A549 treated with AZD9567 at 1 μM for 4 hours (cell line): Measurements from ENCODE around the gene ASCC2. TPM values are rescaled to one million over a fixed set of nuclear protein-coding genes. Genes with fewer than 3 reads are reported as not detected.

ENCODE experiments used
- total RNA-seq: library from RNA; stranded (reverse); fragments of 200-300 nt; extraction: Qiagen RNA extraction; gene quantifications from 5 replicates; pipeline ENCODE4 v1.2.3, GENCODE V29; 2022; ENCODE audit not compliant: insufficient read depth

Gene ASCC2, protein sequence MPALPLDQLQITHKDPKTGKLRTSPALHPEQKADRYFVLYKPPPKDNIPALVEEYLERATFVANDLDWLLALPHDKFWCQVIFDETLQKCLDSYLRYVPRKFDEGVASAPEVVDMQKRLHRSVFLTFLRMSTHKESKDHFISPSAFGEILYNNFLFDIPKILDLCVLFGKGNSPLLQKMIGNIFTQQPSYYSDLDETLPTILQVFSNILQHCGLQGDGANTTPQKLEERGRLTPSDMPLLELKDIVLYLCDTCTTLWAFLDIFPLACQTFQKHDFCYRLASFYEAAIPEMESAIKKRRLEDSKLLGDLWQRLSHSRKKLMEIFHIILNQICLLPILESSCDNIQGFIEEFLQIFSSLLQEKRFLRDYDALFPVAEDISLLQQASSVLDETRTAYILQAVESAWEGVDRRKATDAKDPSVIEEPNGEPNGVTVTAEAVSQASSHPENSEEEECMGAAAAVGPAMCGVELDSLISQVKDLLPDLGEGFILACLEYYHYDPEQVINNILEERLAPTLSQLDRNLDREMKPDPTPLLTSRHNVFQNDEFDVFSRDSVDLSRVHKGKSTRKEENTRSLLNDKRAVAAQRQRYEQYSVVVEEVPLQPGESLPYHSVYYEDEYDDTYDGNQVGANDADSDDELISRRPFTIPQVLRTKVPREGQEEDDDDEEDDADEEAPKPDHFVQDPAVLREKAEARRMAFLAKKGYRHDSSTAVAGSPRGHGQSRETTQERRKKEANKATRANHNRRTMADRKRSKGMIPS
- total RNA-seq, result 26.3 to 33.7 TPM (median 29.0 TPM) in 5 replicates

DNA sequence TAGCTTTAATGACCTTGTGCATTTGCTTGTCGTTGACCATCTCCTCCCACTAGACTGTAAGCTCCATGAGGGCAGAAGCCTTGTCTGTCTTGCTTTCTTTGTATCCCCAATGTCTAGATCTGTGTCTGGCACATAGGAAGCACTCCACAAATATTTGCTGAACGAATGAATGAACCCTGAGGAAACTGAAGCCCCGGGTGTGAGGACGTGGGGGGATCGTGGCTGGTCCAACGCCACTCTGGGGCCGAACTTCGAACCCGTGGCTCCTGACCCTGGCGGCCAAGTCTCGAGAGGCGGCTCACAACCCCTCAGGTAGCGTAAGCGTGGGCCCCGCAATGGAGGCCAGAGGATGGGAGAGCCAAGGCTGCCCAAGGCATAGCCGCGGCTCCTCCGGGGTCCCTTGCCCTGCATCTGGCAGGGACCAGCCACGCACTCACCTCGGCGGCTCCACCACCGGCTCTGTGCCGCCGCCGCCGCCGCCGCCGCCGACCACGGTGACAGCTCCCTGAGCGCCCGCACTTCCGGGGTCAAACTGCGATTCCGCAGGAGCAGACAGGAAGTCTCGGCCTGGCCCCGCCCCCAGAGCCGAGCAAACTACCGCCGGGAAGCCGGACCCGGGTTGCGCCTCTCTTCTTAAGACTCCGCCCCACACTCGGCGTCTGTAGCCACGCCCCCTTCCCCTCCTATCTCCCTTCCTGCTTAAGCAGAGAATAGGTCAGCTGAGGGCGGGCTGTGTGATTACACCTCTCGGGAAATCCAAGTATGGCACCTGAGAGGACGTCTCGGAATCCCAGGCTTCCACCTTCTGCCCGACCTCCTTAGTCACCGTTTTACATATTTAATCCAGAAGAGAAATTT, at the start of gene ASCC2:
TSS of gene ASCC2 (minus strand) at position 534 of the 858 bp plus-strand sequence. CDS start 5,949 bp downstream, outside the sequence.

DNA sequence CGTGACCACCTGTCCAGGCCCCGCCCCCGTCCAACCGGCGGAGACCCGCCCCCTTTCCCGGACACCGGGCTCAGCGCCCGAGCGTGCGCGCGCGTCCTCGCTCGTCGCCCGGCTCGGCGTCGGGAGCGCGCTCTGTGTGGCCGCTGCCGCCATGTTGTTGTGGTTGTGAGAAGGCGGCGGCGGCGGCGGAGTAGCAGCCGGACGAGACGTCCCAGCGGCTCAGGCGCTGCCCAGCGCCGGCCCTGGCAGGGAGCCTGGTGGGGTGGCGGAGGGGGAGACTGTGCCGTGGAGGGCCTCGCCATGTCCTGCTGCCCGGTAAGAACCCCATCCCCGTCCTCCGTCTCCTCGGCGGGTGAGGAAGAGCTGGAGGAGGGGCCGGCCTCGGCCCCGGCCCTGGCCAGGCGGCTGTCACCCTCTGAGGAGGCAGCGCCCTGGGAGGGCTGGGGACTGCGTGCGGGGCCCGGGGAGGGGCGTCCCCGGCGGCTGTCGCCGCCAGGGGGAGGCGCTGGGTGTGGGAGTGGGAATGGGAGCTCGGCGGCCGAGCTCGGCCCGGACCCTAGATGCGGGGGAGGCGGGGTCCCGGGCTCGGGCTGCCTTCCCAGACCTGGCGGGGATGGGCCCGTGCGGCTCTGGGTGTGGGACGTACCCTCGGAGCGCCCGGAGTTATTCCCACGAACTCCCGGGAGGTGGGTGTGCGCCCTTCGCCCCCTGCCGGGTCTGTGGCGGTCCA, 45.1 kb upstream of the ASCC2 start, which contains the start of gene MTMR3:
TSS of gene MTMR3 (plus strand) at position 130 of the 730 bp plus-strand sequence. CDS start 87,886 bp downstream, outside the sequence.

DNA sequence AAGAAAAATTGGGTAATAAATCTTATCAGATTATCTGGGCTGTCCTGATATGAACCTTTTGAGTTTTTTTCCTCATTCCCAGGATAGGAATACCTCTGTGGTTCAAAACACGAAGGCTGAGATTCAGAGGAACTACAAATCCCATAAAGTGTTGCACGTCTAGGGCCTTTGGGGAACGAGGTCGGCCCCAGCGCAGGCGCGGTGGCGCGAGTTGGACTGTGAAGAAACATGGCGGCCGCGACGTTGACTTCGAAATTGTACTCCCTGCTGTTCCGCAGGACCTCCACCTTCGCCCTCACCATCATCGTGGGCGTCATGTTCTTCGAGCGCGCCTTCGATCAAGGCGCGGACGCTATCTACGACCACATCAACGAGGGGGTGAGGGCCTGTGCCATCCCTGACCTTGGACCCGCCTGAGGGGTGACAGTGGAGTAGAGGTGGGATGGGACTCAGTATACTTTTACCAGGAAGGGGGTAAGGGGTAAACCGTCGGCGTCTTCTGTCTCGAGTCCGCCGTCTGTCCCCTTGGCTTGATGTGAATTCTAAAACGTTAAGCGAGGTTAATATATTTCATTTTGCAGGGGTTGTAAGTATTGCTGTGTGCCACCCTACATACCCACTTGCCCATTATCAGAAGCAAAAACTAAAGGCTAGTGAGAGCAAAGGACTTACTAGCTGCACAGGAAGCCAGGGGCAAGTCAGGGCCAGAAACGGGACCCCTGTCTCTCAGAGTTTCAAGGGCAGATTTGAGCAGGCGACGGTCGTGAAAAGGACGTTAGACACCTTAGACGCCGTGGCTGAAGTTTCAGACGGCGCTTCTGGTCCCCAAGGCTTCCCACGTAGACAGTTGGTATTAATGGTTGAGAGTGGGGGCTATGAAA, 70.7 kb downstream of the ASCC2 start, which contains the start of gene UQCR10:
TSS of gene UQCR10 (plus strand) at position 199 of the 881 bp plus-strand sequence. CDS start at position 229, 30 bp downstream.

DNA sequence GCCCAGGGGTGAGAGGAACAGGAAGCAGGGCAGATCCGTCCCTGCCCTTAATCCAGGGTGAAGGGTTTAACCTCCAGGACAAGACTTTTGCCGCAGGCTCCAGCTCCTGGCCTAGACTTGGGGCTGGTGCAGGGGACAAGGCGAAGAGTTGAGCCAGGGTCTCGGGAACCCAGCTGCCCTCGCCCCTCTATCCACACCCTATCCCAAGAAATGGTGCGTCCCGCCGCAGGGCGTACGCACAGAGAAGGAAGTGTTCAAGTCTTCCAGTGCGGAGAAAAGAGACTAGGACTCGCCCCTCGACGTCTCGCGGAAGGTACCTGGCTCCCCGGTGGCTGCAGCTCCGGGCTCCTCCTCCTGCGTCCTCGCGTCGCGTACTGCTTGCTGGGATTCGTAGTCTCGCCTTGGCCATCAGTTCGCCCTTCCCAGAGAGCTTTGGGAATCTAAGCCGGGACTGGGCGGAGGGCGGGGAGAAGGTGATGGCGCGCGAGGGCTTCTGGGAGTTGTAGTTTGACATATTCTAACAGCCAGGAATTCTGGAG, 71.4 kb downstream of the ASCC2 start, which contains the start of gene ZMAT5:
TSS of gene ZMAT5 (minus strand) at position 376 of the 539 bp plus-strand sequence. CDS start 18,463 bp downstream, outside the sequence.

Other genes starting within 250 kb of the ASCC2 start
- 10.2 to 14.5 TPM (median 11.8 TPM) in 5 replicates for gene NF2, start 234.6 kb downstream of the ASCC2 start, total RNA-seq
- gene CABP7, start 118.3 kb downstream of the ASCC2 start, total RNA-seq, result 0.13 to 0.22 TPM (median 0.20 TPM) in 4 of 5 replicates, not detected in the other
- 10.3 to 20.1 TPM (median 18.3 TPM) in 5 replicates for gene ZMAT5, start 71.3 kb downstream of the ASCC2 start, total RNA-seq
- 88.9 to 120 TPM (median 114 TPM) in 5 replicates for gene UQCR10, start 70.9 kb downstream of the ASCC2 start, total RNA-seq
- 6.3 to 9.4 TPM (median 9.0 TPM) in 5 replicates for gene MTMR3, start 44.9 kb upstream of the ASCC2 start, total RNA-seq
- not detected in 5 replicates for gene HORMAD2, start 242.2 kb upstream of the ASCC2 start, total RNA-seq